Germinal center (tissue), 1 donor: ENCODE data around the gene CCDC171.
"Not testable (repeated sequence)": the region's sequence is repeated elsewhere in the genome, so short reads cannot be mapped to it uniquely, and the experiment has no call there.

Source experiments
- DNase-seq: peaks from one replicate; pipeline ENCODE4 v3.0.0; 2012; ENCODE audit warnings: mixed read lengths, low spot score

CCDC171 gene

GRCh38 chr9:15697446-15697851, 144.6 kb downstream of the CCDC171 start:
- DNase-seq, result no peak

- not testable (repeated sequence) for DNase-seq
Observed at GRCh38 chr9:15699876-15700559, 147.2 kb downstream of the CCDC171 start.

GRCh38 chr9:15707000-15707399, 154.2 kb downstream of the CCDC171 start:
- no peak for DNase-seq

GRCh38 chr9:15711531-15711930, 158.7 kb downstream of the CCDC171 start:
- DNase-seq, result no peak

- no peak for DNase-seq
Observed at GRCh38 chr9:15711931-15712330, 159.1 kb downstream of the CCDC171 start.

GRCh38 chr9:15714746-15715145, 161.9 kb downstream of the CCDC171 start:
- DNase-seq, result no peak

GRCh38 chr9:15717290-15717967, 164.6 kb downstream of the CCDC171 start:
- no peak for DNase-seq

- no peak for DNase-seq
Observed at GRCh38 chr9:15718423-15718822, 165.6 kb downstream of the CCDC171 start.

- no peak for DNase-seq
Observed at GRCh38 chr9:15720861-15721260, 168.0 kb downstream of the CCDC171 start.

GRCh38 chr9:15722888-15723287, 170.0 kb downstream of the CCDC171 start:
- no peak for DNase-seq

GRCh38 chr9:15724016-15724415, 171.2 kb downstream of the CCDC171 start:
- DNase-seq, result no peak

- DNase-seq, result no peak
Observed at GRCh38 chr9:15724612-15725011, 171.8 kb downstream of the CCDC171 start.

GRCh38 chr9:15725953-15726352, 173.1 kb downstream of the CCDC171 start:
- no peak for DNase-seq

- no peak for DNase-seq
Observed at GRCh38 chr9:15729507-15729906, 176.7 kb downstream of the CCDC171 start.

GRCh38 chr9:15735083-15735857, 182.4 kb downstream of the CCDC171 start:
- no peak for DNase-seq

GRCh38 chr9:15736569-15736968, 183.7 kb downstream of the CCDC171 start:
- DNase-seq, result no peak

GRCh38 chr9:15738011-15738410, 185.2 kb downstream of the CCDC171 start:
- DNase-seq, result no peak

- no peak for DNase-seq
Observed at GRCh38 chr9:15741015-15741414, 188.2 kb downstream of the CCDC171 start.

GRCh38 chr9:15743512-15743911, 190.7 kb downstream of the CCDC171 start:
- DNase-seq, result no peak

GRCh38 chr9:15744196-15744595, 191.4 kb downstream of the CCDC171 start:
- no peak for DNase-seq

GRCh38 chr9:15746905-15747304, 194.1 kb downstream of the CCDC171 start:
- DNase-seq, result no peak

GRCh38 chr9:15755660-15756059, 202.8 kb downstream of the CCDC171 start:
- DNase-seq, result no peak

- DNase-seq, result no peak
Observed at GRCh38 chr9:15761551-15761950, 208.7 kb downstream of the CCDC171 start.
